WTC11 (cell line): ENCODE measurements around the gene MAST4.

Experiments
- JUN ChIP-seq: sonication (generic); formaldehyde crosslinking; IDR thresholded peaks from 2 replicates; pipeline ENCODE4 v1.8.0; 2023; ENCODE audit warnings: mild to moderate bottlenecking, missing genetic modification reagents
- NR1H2 ChIP-seq: sonication (generic); formaldehyde crosslinking; IDR thresholded peaks from 2 replicates; pipeline ENCODE4 v1.9.0; 2021; ENCODE audit warnings: mild to moderate bottlenecking, moderate library complexity, missing genetic modification reagents
- SMAD3 ChIP-seq: sonication (generic); formaldehyde crosslinking; IDR thresholded peaks from 2 replicates; pipeline ENCODE4 v1.8.0; 2022; ENCODE audit warnings: missing genetic modification reagents, mild to moderate bottlenecking, borderline replicate concordance
- SOX15 ChIP-seq: fragments of 250-450 bp; sonication (Bioruptor Pico); IDR thresholded peaks from 2 replicates; pipeline ENCODE4 v1.9.0; 2021; ENCODE audit warnings: mild to moderate bottlenecking
- TF ChIP-seq, protein P1 (sequence below): fragments of 200-600 bp; IDR thresholded peaks from 2 replicates; pipeline ENCODE4 v1.8.0; 2022; ENCODE audit warnings: antibody characterized with exemption
- TF ChIP-seq, protein P2 (sequence below): sonication (generic); formaldehyde crosslinking; IDR thresholded peaks from 2 replicates; pipeline ENCODE4 v1.8.1; 2023; ENCODE audit warnings: mild to moderate bottlenecking, moderate library complexity, missing genetic modification reagents

DNA sequence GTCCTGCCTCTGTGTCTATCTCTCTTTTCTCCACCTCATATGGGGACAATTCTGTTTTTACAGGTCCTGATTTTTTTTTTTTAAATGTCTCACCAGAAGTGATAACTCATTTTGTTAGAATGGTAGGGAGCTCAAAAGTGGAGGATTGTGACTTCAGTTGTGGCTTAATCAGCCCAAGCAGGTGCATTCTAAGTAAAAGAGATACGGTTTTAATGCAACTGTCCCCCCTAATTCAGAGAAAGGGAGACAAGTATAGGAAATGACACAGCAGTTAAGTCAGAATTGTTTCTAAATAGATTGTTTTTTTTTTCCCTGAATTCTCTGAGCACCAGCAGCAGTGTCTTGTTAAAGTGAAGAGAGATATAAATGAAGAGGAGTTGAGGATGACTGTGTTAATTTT is 24.5 kb downstream of the MAST4 start:
- no peak for TF ChIP-seq SOX15 (CRISPR knock-in tag)
- TF ChIP-seq, protein P1, sequence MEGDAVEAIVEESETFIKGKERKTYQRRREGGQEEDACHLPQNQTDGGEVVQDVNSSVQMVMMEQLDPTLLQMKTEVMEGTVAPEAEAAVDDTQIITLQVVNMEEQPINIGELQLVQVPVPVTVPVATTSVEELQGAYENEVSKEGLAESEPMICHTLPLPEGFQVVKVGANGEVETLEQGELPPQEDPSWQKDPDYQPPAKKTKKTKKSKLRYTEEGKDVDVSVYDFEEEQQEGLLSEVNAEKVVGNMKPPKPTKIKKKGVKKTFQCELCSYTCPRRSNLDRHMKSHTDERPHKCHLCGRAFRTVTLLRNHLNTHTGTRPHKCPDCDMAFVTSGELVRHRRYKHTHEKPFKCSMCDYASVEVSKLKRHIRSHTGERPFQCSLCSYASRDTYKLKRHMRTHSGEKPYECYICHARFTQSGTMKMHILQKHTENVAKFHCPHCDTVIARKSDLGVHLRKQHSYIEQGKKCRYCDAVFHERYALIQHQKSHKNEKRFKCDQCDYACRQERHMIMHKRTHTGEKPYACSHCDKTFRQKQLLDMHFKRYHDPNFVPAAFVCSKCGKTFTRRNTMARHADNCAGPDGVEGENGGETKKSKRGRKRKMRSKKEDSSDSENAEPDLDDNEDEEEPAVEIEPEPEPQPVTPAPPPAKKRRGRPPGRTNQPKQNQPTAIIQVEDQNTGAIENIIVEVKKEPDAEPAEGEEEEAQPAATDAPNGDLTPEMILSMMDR = no peak
- TF ChIP-seq SMAD3 (CRISPR knock-in tag) = no peak
- TF ChIP-seq, protein P2, sequence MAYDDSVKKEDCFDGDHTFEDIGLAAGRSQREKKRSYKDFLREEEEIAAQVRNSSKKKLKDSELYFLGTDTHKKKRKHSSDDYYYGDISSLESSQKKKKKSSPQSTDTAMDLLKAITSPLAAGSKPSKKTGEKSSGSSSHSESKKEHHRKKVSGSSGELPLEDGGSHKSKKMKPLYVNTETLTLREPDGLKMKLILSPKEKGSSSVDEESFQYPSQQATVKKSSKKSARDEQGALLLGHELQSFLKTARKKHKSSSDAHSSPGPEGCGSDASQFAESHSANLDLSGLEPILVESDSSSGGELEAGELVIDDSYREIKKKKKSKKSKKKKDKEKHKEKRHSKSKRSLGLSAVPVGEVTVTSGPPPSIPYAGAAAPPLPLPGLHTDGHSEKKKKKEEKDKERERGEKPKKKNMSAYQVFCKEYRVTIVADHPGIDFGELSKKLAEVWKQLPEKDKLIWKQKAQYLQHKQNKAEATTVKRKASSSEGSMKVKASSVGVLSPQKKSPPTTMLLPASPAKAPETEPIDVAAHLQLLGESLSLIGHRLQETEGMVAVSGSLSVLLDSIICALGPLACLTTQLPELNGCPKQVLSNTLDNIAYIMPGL (CRISPR knock-in tag) = no peak
- TF ChIP-seq NR1H2 (CRISPR knock-in tag) = no peak
- TF ChIP-seq JUN = no peak
